A549 (cell line): ENCODE measurements around the gene SF3A2.

Source experiments
- CTCF ChIP-seq: fragments of >200 bp; sonication (Bioruptor Twin); formaldehyde crosslinking; IDR thresholded peaks from 3 replicates; pipeline ENCODE4 v1.5.1; 2016
- HDAC2 ChIP-seq: fragments of 200-600 bp; sonication (generic); IDR thresholded peaks from 2 replicates; pipeline ENCODE4 v1.6.1; 2016
- HMGXB4 ChIP-seq: fragments of 250-450 bp; sonication (Bioruptor Pico); IDR thresholded peaks from 2 replicates; pipeline ENCODE4 v1.5.0; 2021; ENCODE audit warnings: mild to moderate bottlenecking, moderate library complexity, borderline replicate concordance
- HOXB13 ChIP-seq: fragments of 250-450 bp; sonication (Bioruptor Pico); IDR thresholded peaks from 2 replicates; pipeline ENCODE4 v1.5.0; 2020; ENCODE audit warnings: low read depth, mild to moderate bottlenecking, moderate library complexity
- MAFK ChIP-seq: fragments of 450-650 bp; IDR thresholded peaks from 2 replicates; pipeline ENCODE4 v1.6.1; 2014; ENCODE audit not compliant: partially characterized antibody
- MAZ ChIP-seq: fragments of 150-350 bp; IDR thresholded peaks from 2 replicates; pipeline ENCODE4 v1.6.1; 2014; ENCODE audit warnings: antibody characterized with exemption, low read depth, low read length, borderline replicate concordance
- POLR2A ChIP-seq: IDR thresholded peaks from 2 replicates; pipeline ENCODE4 v1.6.1; 2012; ENCODE audit warnings: mild to moderate bottlenecking, low read length
- RARB ChIP-seq: fragments of 250-450 bp; sonication (Bioruptor Pico); IDR thresholded peaks from 2 replicates; pipeline ENCODE4 v1.8.0; 2021; ENCODE audit warnings: mild to moderate bottlenecking, moderate library complexity

- TF ChIP-seq MAZ, result no peak
- no peak for TF ChIP-seq HDAC2
- no peak for TF ChIP-seq POLR2A
- TF ChIP-seq RARB, result no peak
- TF ChIP-seq CTCF, result no peak
- no peak for TF ChIP-seq HOXB13 (CRISPR knock-in tag)
- TF ChIP-seq MAFK, result no peak
- TF ChIP-seq HMGXB4 (CRISPR knock-in tag), result no peak
Measured at GRCh38 chr19:2219726-2220125, 16.9 kb upstream of the SF3A2 start.
